NCI-H748 treated with DMSO at 0.1 percent for 48 hours (cell line): ENCODE measurements around the gene CTSK.

Experiments
- DNase-seq: peaks from one replicate; lab custom pipeline; 2025; lab: John Stamatoyannopoulos, UW

Gene CTSK

DNA sequence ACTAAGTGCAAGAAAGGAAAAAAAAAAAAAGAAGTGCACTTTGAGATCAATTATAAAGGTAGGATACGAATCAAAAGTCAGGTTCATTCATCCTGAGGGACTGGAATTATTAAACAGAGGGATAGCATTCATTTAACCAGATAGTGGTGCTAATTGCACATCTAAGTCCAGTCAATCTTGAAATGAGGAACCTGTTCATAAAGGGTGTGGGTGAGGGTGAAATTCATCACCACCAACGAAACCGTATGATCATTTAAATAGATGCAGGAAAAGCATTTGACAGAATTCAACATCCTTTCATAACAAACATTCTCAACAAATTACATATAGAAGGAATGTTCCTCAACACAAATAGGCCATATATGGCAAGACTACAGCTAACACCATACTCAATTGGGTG is 48.0 kb downstream of the CTSK start:
- DNase-seq, result no peak

- no peak for DNase-seq
Measured at GRCh38 chr1:150753416-150753815, 54.6 kb downstream of the CTSK start.

DNA sequence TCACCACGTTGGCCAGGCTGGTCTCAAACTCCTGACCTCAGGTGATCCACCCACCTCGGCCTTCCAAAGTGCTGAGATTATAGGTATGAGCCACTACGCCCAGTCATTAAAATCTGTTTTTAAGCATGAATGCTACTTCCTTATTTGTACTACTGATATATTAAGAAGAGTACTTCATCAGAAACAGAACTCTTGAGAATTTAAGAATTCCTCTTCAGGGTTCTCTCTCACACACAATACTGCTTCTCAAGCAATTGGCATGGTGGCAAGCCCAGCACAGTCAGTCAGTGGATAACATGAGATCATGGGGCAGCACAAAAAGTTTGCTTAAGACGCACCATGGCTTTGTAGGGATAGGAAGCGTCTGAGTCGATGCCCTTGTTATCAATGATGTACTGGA is 56.6 kb downstream of the CTSK start:
- no peak for DNase-seq

DNA sequence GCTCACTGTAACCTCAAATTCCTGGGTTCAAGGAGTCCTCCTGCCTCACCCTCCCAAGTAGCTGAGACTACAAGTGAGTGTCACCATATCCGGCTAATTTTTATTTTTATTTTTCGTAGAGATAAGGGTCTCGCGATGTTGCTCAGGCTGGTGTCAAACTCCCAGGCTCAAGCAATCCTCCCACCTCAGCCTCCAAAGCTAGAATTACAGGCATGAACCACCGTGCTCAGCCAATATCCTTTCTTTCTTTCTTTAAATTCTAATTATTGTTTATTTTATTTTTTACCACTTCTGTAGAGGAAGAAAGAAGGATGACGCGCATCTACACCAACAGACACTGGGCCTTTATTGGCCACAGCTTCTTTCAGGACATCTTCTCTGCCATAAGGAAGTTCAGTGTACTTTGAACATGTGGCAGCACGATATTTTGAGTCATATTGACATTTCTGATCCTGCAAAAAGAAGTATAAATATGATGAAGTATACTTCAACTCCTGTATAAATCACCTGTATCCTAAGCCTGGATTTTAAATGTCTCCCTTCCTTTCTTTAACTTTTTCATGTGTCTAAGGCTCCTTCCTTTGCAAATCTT is 58.2 kb downstream of the CTSK start:
- DNase-seq, result no peak

GRCh38 chr1:150748878-150749719 is 59.0 kb downstream of the CTSK start:
- no peak for DNase-seq
